Activated T-cell treated with anti-CD3 and anti-CD28 coated beads for 4 hours (primary cell): Measurements from ENCODE around the gene AUTS2.

Experiments
- DNase-seq: peaks from one replicate; pipeline ENCODE4 v3.0.0-alpha.2; 2020

Gene AUTS2

DNA sequence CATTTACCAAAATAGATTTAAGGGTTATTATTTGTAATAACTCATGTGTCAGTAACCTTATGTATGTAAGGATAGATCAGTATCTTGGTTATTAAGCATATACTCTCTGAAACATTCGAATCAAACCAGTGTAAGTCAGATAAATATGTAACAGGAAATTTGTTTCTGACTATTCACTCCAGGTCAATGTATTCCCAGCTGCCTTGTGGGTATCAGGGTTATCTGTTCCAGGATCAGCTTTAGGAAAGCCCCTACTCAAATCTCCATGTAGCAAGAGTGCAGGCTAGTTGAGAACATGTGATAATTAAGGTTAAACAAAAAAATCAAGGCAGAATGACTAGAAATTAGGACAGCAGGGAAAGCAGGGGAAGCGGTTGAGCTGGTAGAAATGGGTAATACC lies 201.7 kb downstream of the AUTS2 start:
- DNase-seq, result no peak

DNA sequence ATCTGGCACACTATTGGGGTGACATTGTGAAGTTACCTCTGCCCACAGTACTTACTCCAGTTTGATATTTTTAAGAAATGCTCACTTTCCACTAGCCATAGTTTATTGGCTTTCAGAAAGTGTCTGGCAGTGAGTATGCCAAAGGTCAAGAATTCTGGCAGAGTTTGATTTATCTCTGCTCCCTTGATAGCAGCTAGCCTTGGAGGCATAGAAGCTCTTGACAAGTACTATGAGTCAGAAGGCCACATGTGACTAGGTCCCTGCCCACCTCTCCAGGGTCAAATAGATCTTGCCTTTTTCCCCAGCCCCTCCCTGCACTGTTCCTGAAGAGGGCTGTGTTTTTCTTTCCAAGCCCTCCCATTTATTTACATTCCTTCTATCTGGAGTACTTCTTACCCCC lies 202.2 kb downstream of the AUTS2 start:
- DNase-seq, result no peak

DNA sequence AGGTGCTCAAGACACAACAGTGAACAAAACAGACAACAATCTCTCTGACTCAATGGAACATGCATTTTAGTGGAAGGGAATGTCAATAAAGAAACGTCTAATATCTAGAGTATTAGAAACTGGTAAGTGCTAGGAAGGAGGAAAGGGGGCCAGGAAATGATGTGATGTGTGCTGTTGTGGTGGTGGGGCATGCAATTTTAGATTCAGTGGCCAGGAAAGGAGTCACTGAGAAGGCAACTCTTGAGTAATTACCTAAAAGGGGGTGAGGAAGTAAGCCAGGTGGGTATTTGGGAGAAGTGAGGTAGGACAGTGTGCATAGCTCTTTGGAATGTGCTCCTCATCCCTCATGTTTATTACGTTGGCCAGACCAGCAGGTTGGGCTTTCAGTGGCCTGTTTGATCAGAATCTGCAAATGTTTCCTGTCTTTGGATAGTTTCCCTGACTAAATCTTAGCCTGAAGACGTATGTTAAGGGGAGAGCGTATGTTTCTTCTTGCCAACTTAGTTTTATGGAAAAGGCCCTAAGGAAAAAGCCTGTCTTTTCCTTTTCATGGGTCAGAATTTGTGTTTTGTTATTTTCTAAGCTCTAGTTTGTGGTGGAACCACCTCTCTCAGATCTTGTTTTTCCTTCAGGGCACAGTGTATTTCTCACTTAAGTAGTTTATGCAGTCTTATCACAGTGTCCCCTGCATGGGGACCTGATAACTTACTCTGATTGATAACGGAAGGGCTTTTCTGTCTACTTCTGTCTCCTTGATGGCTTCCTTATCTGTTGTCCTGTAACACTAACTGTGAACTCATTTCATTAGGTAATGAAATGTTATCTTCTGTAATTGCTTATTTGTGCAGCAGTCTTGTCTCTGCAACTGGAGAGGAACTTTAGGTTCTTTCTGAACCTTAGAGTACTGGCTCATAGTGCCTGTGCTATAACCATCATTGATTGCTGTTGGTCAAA lies 203.7 kb downstream of the AUTS2 start:
- no peak for DNase-seq

DNA sequence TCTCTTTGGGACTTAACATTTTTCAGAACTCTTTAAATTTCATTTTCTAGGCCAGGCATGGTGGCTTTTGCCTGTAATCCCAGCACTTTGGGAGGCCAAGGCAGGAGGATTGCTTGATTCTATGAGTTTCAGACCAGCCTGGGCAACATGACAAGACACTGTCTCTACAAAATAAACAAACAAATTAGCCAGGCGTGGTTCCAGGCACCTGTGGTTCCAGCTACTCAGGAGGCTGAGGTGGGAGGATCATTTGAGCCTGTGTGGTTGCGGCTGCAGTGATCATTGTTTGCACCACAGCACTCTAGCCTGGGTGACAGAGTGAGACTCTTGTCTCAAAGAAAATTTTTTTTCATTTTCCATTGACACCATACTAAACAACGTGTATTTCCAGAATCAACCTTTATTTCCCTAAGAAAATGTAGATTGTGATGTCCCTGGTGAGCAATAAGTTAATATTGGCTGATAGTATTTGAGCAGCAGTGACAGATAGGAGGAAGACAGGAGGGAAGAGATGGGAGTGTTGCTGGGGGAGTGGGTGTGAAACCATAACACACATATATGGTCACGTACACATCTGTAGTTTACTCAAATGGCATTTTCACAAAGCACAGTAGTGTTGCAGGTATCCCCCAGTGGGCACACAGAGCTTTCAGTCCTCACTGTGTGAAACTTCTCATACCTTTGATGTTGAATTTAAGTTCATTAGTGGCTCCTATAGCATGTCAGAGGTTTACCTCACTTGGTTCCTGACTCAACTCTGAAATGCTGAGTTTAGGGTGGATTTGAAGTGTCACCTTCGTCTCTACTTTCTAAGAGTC lies 205.6 kb downstream of the AUTS2 start:
- DNase-seq, result no peak

DNA sequence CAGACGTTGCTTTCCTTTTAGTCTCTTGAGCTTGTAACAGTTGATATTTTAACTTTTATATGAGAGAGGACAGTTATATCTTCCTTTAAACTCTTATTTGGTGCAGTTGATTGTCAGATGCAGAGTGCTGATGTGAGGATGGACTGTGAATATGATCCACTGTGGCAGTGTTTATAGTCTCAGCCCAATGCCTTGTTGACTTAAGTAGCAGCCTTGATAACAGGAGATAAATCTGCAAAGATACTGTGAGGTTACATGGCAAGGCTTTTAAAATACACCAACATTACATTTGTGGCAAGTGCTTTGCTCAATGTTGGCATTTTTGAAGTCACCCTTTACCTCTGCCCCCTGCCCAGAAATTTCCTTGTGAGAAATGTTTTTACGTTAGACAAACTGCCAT lies 206.7 kb downstream of the AUTS2 start:
- no peak for DNase-seq

DNA sequence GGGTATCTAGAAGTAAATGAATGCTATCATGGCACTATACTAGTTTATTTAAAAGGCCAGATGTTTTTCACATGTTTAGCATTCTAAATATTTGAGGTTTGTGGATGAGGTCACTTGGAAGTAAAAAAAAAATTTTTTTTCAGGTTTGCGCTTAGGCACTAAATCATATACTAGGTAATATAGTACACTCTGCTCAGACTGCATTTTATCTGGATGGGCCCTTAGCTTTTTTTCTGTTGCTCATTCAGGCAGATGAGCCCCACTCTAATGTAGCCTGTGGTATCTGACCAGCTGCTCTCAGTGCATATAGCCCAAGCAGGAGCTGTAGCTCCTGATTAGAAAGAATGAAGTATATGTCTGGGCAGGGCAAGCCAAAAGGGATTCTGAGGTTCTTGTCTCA lies 210.1 kb downstream of the AUTS2 start:
- no peak for DNase-seq

DNA sequence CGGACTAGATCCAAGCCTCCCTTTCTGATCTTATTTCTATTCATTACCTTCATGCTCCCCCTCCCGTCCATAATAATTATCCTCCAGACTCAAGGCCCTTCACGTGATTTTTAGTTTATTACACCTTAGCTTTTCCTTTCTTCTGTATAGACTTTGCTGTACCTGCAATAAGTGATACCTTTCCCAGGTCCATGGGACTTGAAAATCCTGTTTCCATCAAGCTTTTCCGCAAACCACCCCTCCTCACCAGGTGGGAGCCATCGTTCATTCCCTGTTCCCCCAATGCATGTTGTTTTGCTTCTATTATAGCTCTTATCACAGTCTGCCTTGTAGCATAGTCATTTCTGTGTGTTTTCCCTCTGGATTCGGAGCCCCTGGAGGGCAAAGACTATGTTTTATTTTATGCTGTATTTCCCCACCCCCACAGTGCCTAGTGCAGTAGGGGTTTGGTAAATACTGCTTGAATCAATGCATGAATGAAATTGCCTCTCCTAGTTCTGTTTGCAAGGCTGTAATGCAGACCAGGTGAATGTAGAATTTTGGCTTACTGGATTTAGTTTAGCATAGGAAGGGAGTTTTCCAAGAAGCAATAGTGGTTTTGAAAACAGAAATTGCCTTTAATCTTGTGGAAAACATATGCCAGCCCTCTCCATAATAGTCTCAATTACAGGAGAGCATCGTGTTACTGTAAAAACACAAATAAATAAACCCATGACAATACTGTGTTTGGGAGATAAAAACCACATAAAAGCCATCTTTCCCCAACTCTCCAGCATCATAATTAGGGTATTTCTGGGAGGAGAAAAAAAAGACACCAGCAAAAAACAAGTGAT lies 213.4 kb downstream of the AUTS2 start:
- no peak for DNase-seq

DNA sequence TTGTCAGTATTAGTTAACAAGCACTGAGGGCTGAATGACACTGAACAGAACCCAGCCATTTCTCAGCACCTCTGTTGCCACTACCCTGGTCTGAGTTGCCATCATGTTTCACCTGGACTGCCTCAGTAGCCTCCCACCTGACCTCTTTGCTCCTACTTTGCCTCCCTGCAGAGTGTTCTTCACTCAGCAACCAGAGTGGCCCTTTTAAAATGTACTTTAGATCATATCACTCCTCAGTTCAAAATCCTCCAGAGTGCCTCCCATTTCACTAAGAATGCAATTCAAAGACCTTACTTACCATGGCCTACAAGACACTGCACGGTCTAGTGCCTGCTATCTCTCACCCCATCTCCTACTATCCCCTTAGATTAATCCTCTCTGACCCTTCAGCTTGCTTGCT lies 214.5 kb downstream of the AUTS2 start:
- DNase-seq, result no peak

DNA sequence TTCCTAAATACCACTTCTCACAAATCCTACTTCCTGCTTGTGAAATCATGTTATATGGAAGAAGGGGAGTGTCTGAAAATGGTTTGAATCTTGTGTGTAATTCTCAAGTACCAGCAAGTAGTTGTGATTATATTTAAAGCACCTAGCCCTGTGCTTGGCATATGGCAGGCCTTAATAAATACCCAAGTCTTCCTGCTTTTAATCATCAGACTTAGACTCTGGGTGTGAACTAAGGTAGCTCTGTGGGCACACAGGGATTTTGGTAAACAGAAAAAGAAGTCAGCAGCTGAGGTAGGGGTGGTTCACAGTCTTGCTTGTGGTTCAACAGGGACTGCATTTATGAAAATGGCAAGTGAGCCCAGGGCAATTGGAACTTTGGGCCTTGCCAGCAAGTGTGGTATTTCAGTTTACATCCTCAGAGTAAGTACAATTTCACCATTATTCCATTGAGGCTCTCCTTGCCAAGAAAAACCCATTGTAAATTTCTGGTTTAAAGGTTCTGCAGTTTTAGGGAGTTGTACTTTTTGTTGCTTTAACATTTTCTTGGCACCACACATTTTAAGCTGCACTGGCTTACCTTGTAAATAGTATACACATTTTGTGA lies 215.5 kb downstream of the AUTS2 start:
- no peak for DNase-seq

DNA sequence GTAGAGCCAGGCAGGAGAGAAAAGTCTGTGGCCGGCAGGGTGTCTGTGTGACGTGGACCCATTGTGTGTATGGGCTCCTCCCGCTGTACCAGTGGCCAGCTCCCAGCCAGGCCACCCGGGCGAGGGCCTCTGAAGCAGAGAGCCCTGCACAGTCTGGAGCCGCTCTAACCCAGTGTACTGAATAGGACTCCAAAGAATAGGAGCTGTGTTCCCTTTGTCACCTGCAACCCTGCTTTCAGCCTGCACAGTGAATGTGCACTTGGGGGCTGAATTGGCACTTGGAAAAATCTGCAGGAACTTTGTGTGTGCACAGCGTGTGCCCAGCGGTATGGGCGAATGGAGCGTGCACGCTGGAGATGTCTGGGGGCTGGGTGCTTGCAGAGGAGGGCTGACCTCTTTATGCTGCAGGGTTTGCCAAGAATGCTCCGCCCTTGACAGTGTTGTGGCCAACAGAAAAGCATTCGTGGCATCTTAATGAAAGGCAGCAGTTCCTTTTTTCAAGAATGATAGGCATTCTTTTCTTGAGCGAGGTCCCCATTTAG lies 216.2 kb downstream of the AUTS2 start:
- no peak for DNase-seq

DNA sequence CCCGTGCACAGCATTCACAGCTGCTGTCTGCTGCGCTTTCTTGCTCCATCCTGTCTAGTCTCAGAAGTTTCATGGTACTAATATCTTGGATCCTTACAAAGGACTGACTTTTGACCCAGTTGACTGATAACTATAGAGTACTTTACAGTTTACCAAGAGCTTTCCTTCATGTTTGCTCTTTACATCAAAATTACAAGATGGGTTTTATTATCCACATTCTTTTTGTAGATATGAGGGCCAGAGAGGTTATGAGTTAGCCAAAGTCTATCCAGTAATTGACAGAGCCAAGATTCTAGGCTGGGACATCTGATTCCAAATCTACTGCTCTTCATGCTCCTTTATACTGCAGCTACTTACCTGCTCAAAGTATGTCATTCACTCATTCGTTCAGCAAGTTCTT lies 218.2 kb downstream of the AUTS2 start:
- DNase-seq, result no peak

DNA sequence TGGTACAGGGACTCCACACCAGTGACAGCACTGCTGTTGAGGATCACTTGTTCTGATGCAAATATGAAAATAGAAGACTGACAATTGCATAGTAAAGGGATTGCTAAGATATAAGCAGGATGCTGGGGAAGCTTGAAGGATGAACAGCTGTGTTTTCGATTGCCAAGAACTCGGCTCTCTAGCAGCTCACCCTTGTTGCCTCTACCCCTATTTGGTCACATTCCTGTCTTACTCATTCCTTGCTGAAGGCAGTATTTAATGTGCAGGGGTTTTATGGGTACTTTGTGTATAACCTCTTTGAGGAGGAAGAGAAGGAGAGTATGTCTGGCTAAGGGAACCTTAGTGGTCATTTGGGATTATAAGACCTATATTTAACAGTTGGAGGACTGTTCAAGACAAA lies 218.8 kb downstream of the AUTS2 start:
- no peak for DNase-seq

DNA sequence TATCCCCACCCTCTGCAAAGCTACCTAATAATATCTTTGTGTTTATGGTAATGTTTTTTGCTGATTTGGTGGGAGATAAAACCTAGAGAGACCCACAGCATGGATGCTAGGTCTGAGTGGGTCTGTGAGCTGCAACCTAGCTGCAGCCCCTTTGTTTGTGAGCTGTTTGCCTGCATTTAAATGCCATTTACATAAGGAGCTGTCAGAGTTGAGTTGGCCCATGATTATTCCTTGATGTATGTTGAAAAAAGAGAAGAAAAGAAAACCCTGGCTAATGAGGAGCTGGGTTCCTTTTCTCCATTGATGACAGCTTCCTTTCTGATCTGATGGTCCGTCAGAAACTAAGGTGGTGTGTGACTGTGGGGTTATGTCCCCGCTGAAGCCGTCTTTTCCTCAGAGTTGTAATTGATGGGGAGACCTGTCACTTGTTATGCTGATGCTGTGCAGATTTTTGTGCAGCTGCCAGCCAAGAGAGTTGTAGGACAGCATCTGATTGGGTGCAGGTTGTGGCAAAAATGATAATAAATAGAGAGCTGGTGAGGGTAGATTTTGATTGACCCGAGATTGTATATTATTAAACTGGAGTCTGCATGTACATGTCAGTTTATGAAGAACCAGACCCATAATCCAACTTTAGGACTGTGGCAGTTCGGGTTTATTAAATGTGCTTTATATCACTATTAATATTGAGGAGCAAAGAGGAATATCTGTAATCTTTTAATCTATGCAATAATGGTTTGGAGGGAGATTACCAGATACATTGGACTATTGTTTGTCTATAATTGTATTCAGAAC lies 219.8 kb downstream of the AUTS2 start:
- DNase-seq, result no peak

DNA sequence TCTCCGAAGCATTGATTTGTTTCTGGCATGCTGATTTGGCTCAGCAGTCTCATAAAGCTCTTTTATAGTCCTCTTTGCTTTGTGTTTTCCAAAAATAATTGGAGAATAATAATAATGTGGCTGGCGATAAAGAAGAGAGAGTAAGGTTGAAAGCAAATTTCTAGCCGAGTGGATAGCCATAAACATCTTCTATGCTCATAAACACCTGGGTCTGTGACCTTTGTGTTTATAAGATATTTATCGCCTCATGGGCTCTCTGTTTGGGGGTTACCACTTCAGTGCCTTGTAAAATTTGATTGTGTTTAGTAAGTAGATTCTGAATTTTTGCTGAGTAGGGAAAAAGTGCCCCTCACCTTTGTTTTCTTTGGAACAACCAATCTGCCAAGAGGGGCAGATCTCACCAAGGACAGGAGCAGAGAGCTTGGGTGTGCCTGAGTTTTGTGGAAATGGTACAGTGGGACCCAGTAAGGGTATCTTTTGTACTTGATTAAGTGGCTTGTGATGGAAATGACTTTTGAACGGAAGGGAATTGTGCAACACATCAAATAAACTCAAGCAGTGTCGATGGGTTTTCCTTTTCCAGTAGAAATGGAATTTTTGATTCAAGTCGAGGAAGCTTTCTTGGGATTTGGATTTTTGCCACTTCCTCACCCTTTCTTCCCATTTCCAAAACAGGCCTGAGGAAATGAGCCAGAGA lies 220.5 kb downstream of the AUTS2 start:
- DNase-seq, result no peak

DNA sequence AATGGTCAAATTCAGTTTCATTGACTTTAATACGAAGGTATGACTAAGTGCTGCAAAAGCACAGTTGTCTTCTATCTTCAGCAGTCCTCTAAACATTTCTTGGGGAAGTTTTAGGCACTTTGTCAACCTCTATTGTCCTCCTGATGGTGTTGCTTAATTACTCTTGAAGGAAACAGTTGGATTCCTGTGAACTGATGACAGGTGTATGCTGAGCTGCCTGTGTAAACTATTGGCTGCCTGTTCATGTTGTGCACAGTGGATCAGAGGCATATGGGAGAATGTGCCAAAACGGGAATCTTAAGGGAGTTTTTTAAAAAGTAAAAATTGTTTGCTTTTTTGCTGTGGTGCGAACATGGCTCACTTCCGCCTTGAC lies 221.0 kb downstream of the AUTS2 start:
- no peak for DNase-seq

DNA sequence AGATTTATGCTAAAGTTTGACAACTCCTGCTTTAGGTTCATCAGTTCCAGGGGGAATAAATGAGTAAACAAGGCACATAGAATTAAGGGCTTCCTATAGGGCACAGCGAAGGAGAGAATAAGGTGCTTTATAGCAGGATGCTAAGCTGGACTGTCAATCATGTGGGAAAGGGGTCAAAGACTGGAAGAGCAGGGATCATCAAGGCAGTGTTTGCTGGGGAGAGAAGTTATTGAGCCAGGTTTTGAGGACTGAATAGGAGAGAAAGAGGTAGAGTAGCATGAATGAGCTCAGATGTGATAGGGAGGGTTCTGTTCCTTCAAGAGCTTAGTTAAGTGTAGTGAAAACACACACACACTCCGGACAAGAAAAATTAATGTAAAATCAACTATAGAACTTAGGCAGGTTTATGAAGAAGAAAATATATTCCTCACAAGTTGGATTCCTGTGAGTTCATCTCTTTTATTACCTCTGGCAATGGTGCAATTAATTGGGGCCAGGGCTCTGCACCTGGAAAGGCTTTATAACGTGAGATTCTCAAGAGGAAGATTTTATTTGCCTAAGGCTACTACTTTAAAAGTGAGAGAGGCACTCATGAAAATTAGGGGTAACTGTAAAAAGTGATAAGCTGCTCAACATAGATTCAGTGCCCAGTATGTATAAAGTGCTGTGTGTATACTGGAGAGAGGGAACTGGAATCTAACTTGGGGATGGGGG lies 222.4 kb downstream of the AUTS2 start:
- no peak for DNase-seq

DNA sequence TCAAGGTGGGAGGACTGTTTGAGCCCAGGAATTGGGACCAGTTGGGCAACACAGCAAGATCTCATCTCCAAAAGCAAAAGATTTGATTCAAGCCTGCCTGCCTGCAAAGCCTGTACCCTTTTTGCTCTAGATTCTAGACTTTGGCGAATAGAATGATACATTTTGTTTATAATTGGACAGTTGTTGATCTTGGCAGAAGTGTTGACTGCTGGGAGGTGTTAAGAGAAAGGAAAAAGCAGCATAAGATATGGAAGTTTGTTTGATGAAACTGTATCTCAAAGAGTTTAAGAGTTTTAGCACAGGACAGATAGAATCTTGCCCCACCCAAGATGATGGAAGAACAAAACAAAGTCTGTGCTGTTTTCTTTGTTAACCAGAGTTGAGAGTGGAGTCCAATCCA lies 224.1 kb downstream of the AUTS2 start:
- no peak for DNase-seq

DNA sequence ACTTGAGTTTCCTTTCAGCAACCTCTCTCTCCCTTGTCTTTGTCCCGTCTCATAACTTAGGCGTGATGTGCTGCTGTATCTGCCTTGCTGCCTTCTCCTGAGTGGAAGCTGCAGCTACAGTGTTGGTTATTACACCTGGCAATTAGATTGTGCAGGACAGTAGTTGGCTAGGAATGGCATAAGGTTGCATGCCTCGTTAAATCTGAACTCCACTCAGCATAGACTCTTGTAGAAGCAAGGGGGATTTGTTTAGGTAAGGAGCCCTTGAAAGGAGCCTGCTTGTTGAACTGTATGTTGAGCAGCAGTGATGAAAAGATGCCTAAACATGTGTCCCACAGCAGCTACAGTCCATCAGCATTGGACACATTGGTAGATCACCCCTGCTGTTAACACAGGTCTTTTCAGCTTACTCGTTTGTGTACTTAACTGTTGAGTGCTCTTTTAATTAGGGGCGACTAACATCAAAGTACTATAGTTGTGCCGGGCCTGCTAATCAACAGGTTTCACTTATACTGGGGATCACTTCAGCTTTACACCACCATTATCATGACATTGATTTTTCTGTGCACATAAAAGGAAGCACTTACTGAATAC lies 225.0 kb downstream of the AUTS2 start:
- no peak for DNase-seq

DNA sequence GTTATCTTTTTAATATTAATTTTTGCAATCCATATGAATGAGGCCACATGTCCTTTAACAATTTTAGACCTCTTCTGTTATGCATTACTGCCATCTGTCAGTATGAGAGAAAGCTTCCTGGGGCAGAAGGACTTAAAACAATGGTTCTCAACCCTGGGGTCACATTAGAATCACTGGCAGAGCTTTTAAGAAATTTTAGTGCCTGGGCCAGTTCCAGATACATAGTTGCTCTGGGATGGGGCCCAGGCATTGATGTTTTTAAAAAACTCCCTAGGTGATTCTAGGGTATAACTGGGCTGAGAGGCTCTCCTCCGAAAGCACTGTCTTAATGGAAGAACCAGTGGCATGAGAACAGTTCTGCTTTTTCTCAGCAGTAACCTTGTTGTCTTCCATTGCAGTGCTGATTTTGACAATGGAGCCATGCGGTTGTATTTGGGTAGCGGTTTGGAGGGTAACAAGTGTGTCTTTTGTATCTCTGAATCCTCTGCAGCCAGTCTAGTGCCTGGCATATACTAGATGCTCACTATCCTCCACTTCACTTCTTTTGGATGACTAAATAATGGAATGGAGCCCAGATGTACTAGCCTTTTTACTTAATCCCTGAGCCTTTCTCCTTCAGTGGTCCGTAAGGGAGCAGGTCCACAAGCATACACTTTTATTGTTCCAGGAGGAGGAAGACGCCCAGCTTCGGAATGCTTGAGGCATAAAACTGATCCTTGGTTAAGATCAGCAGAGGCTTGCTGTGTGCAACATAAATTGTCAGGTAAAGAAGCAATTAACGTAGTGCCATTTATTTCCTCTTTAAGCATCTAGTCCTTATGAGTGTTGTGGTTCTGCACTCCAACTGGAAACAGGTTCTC lies 227.1 kb downstream of the AUTS2 start:
- no peak for DNase-seq
